ENCODE measurements around the gene PANX1.
"Not testable (repeated sequence)": the region's sequence is repeated elsewhere in the genome, so short reads cannot be mapped to it uniquely, and the experiment has no call there.

PANX1 gene, protein sequence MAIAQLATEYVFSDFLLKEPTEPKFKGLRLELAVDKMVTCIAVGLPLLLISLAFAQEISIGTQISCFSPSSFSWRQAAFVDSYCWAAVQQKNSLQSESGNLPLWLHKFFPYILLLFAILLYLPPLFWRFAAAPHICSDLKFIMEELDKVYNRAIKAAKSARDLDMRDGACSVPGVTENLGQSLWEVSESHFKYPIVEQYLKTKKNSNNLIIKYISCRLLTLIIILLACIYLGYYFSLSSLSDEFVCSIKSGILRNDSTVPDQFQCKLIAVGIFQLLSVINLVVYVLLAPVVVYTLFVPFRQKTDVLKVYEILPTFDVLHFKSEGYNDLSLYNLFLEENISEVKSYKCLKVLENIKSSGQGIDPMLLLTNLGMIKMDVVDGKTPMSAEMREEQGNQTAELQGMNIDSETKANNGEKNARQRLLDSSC

GRCh38 chr11:94128746-94129511, at the start of gene PANX1:
Gene PANX1 (plus strand): TSS chr11:94128841. CDS start chr11:94129313, 472 bp downstream.
- peak in 3 of 4 experiments; percentile 54 to 63 (median 60) for DNase-seq (ENCODE audit: low read depth in 4 of 4, low spot score in 1 of 4)

- DNase-seq (ENCODE audit: low read depth in 4 of 4, low spot score in 1 of 4) = no peak
These were observed 44.5 kb upstream of the PANX1 start for GRCh38 chr11:94084164-94084563.

- DNase-seq (ENCODE audit: low read depth in 4 of 4, low spot score in 1 of 4) = no peak
These were observed 39.7 kb upstream of the PANX1 start for GRCh38 chr11:94088906-94089305.

DNA sequence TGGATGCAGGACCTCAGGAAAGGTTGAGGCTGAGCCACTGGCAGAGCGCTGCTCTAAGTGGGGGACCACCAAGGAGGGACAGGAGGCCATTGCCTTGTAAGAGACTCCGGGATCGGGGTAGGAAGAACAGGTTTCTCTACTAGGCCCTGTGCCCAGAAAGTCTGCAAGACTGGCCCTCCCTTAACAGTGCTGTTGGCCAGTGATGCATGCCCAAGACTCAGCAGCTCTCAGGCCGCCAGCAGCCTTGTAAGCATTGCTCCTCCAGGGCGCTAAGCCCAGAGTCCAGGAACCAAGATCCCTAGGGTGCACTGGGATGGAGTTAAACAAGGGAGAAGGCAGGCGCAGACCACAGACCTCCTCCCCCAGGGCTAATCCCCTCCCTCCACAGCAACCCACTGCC, 39.3 kb upstream of the PANX1 start:
- DNase-seq (ENCODE audit: low read depth in 4 of 4, low spot score in 1 of 4) = no peak

DNA sequence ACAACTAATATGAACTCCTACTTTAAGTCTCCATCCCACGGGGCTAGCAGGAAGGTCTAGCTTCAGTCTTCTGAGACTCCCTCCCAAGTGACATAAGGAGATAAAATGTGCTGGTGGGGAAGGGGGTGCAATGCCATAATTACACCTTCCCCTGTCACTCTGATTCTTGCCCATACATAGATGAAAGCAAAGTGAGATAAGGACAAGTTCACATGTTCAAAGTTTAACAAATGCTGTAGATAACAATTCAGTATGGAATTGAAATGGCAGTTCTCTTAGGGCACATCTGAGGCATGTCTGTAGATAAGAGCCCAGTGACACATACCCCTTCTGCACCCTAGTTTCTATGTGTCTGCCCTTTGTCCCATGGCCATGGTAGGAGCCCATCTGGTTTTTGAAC, 38.2 kb upstream of the PANX1 start:
- no peak for DNase-seq (ENCODE audit: low read depth in 4 of 4, low spot score in 1 of 4)

GRCh38 chr11:94091091-94091490, 37.5 kb upstream of the PANX1 start:
- no peak for DNase-seq (ENCODE audit: low read depth in 4 of 4, low spot score in 1 of 4)

DNA sequence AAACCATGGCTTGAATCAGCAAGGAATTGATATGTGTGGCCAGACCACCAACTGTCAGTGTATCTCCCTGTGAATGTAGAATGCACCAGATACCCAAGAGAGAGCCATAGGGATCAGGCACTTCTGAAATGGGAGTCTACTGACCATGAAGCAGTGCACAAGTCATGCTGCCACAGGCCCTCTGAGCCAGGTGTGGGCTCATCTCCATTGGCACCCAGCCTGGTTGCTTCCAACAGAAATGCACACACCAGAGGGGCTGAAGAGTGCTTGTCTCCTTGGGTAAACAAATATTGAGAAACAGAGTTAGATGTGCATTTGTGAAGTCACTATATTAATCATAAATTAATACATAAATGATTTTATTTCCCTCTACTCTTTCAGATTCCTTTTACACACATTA, 28.4 kb upstream of the PANX1 start:
- DNase-seq (ENCODE audit: low read depth in 4 of 4, low spot score in 1 of 4) = no peak

DNA sequence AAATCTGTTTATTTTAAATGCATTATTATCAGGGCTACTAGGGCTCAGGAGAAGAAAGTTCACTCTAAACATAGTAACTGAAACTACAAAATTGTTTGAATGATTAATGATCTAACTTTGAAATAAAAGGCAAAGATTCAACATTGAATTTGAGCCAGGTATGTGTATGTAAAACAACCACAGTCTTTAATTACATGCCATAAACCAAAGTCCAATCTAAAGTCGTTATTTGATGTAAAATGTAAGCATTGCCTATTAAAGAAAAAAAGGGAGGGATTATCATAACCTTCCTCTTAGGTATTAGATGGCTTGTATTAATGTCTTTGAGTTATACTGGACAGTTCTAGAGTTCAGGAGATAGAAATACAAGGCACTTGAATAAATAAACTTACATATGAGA, 25.2 kb upstream of the PANX1 start:
- DNase-seq (ENCODE audit: low read depth in 4 of 4, low spot score in 1 of 4) = no peak

DNA sequence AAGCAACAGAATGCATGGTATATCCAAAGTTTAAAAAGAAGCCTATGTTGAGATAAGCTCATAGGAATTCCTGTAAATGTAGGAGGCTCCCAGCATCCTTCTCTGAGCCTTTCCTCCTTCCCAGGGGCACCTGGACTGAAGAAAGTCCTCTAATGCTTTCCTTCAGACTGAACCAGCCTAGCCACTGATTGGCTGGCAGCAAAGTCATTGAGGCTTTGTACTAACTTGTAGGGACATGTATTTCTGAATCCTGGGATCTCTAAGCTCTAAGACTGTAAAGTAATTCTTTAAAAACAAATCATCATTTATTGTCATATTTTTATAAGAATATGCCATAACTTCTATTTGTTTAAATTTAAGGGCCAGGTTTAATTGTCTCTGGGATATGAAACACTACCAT, 23.9 kb upstream of the PANX1 start:
- no peak for DNase-seq (ENCODE audit: low read depth in 4 of 4, low spot score in 1 of 4)

GRCh38 chr11:94106716-94107115, 21.9 kb upstream of the PANX1 start:
- no peak for DNase-seq (ENCODE audit: low read depth in 4 of 4, low spot score in 1 of 4)

GRCh38 chr11:94107363-94107762, 21.3 kb upstream of the PANX1 start:
- no peak for DNase-seq (ENCODE audit: low read depth in 4 of 4, low spot score in 1 of 4)

DNA sequence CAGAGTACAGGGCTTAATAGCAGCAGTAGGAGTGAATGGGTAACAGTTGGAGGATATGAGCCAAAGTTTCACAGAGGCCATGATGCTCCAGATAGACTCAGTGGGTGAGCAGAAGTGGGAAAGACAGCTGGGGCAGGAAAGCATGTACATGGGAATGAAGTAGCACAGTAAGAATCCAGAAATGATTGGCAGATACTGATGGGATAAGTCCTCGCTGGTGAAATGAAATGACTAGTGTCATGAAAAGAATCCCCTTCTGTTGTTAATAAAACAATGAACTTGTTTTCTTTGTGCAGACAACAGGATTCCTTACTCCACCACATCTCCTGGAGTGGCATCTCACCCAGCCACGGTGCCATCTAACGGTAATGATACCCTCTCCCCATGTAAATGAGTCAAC, 17.4 kb upstream of the PANX1 start:
- DNase-seq (ENCODE audit: low read depth in 4 of 4, low spot score in 1 of 4) = no peak

DNA sequence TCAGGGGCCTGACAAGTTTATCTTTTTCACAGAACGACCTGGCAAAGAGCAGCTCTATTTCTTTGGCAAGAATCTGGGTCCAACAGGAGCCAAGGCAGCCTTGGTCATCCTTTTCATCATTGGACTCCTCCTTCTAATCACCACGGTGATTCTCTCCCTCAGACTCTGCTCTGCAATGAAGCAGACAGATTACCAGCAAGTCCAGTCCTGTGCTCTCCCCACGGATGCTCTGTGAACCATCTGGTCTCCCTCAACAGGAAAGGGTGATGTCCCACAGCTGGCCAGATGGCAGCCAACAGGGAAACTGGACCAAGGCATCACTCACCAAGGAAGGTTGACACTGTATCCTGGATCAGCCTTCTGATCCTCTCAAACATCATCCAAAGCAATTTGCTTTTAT, 17.0 kb upstream of the PANX1 start:
- no peak for DNase-seq (ENCODE audit: low read depth in 4 of 4, low spot score in 1 of 4)

DNA sequence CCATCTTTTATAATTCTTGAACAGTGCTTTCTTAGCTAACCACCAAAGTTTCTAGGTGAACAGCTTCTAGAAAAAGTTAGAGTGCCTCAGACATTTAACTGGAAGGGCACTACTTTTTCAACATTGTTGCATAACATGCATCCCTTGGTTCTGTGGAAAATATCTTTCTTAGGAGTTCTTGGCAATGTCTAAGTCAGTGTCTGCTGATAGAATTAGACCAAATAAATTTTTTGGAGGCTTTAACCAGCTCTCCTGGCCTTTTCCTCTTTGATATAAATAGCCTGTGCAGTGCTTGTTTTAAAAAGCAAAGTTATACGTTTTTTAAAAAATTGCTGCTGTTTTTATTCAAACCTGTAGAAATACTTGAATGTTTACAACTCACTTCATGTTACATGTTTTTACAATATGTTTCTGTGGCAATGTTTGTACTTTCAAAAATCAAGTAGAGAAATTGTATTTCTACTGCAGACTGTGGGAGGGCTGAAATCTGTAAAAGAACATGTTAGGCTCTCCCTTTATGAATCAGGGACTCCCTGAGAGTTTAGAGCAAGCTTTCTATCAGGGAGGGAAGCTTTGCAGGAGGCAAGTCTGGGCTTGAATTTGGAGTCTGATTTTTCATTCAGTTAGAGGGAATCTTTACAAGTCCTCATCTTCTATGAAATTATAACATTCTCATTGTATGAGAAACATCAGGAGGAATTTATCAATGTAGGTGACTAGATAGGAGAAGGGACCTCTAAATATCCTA, 16.3 kb upstream of the PANX1 start:
- DNase-seq (ENCODE audit: low read depth in 4 of 4, low spot score in 1 of 4) = no peak

DNA sequence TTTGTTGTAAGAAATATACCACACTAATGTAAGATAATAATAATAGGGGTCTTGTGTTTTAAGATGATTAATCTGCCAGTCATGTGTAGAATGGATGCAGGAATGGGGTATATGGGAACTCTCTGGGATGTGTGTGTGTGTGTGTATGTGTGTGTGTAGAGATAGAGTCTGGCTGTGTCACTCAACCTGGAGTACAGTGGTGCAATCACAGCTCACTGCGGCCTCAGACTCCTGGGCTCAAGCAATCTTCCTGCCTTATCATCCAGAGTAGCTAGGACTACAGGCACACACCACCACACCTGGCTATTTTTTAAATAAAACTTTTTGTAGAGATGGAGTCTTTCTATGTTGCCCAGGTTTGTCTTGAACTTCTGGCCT, 11.5 kb upstream of the PANX1 start:
- no peak for DNase-seq (ENCODE audit: low read depth in 4 of 4, low spot score in 1 of 4)

- DNase-seq (ENCODE audit: low read depth in 4 of 4, low spot score in 1 of 4) = no peak
These were observed 10.8 kb upstream of the PANX1 start for GRCh38 chr11:94117871-94118270.

DNA sequence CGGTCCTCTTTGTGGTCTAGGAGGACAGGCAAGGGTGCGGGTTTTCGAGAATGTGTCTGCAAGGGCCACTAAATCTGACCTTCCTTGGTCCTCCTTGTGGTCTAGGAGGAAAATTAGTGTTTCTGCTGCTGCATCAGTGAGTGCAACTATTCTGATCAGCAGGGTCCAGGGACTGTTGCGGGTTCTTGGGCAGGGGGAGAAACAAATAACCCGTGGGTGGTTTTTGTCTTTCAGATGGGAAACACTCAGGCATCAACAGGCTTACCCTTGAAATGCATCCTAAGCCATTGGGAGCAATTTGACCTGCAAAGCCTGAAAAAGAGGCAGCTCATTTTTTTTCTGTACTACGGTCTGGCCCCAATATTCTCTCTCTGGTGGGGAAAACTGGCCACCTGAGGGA, 9.0 kb upstream of the PANX1 start:
- DNase-seq (ENCODE audit: low read depth in 4 of 4, low spot score in 1 of 4) = not testable (repeated sequence)

GRCh38 chr11:94120516-94120915, 8.1 kb upstream of the PANX1 start:
- DNase-seq (ENCODE audit: low read depth in 4 of 4, low spot score in 1 of 4) = not testable (repeated sequence)

GRCh38 chr11:94120946-94121345, 7.7 kb upstream of the PANX1 start:
- no peak for DNase-seq (ENCODE audit: low read depth in 4 of 4, low spot score in 1 of 4)

- DNase-seq (ENCODE audit: low read depth in 4 of 4, low spot score in 1 of 4) = no peak
These were observed 3.1 kb upstream of the PANX1 start for GRCh38 chr11:94125407-94126115.

DNA sequence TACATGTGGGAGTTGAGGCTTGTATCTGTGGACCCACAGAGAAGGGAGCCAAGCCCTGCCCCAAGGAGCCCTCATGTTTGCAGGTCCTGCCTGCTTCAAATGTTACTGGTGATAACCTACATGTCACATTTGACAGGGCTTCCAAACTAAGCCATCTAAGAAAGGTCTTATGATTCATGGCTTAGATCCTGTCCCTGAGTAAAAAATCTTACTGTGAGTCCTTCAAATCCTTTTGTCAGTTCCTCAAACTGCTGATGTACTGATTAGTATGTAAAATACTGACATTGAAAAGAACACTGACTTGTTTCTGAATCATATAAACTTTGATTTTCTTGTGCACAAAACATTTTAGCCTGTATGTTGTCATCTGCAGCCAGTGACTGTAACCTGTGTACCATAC, 1.0 kb upstream of the PANX1 start:
- no peak for DNase-seq (ENCODE audit: low read depth in 4 of 4, low spot score in 1 of 4)
